ENCODE results near the gene ARHGEF7.
"Not testable (repeated sequence)": the region's sequence is repeated elsewhere in the genome, so short reads cannot be mapped to it uniquely, and the experiment has no call there.

ARHGEF7 gene

GRCh38 chr13:111115061-111115964 is at the start of gene ARHGEF7:
TSS of gene ARHGEF7 (plus strand) at chr13:111115310. CDS start at chr13:111115527, 217 bp downstream.
- DNase-seq (ENCODE audit: low spot score) = no peak

- no peak for DNase-seq (ENCODE audit: low spot score)
These were observed 49.4 kb upstream of the ARHGEF7 start for GRCh38 chr13:111065698-111066097.

GRCh38 chr13:111066544-111066943 is 48.6 kb upstream of the ARHGEF7 start:
- DNase-seq (ENCODE audit: low spot score) = no peak

GRCh38 chr13:111068009-111068350 is 47.1 kb upstream of the ARHGEF7 start:
- no peak for DNase-seq (ENCODE audit: low spot score)

- DNase-seq (ENCODE audit: low spot score) = not testable (repeated sequence)
These were observed 44.0 kb upstream of the ARHGEF7 start for GRCh38 chr13:111071120-111071519.

- not testable (repeated sequence) for DNase-seq (ENCODE audit: low spot score)
These were observed 43.6 kb upstream of the ARHGEF7 start for GRCh38 chr13:111071526-111071925.

GRCh38 chr13:111074826-111075225 is 40.3 kb upstream of the ARHGEF7 start:
- DNase-seq (ENCODE audit: low spot score) = no peak

GRCh38 chr13:111076155-111077013 is 38.7 kb upstream of the ARHGEF7 start:
- DNase-seq (ENCODE audit: low spot score) = no peak

- DNase-seq (ENCODE audit: low spot score) = no peak
These were observed 35.7 kb upstream of the ARHGEF7 start for GRCh38 chr13:111079375-111079774.

GRCh38 chr13:111080642-111081041 is 34.5 kb upstream of the ARHGEF7 start:
- no peak for DNase-seq (ENCODE audit: low spot score)

- DNase-seq (ENCODE audit: low spot score) = no peak
These were observed 32.9 kb upstream of the ARHGEF7 start for GRCh38 chr13:111082240-111082639.

- DNase-seq (ENCODE audit: low spot score) = not testable (repeated sequence)
These were observed 32.3 kb upstream of the ARHGEF7 start for GRCh38 chr13:111082769-111083168.

GRCh38 chr13:111083693-111084092 is 31.4 kb upstream of the ARHGEF7 start:
- DNase-seq (ENCODE audit: low spot score) = not testable (repeated sequence)

- DNase-seq (ENCODE audit: low spot score) = no peak
These were observed 24.9 kb upstream of the ARHGEF7 start for GRCh38 chr13:111090169-111090568.

- DNase-seq (ENCODE audit: low spot score) = no peak
These were observed 22.4 kb upstream of the ARHGEF7 start for GRCh38 chr13:111092685-111093084.

- DNase-seq (ENCODE audit: low spot score) = no peak
These were observed 22.0 kb upstream of the ARHGEF7 start for GRCh38 chr13:111093136-111093535.

- no peak for DNase-seq (ENCODE audit: low spot score)
These were observed 21.5 kb upstream of the ARHGEF7 start for GRCh38 chr13:111093634-111094033.

GRCh38 chr13:111095031-111095840 is 19.9 kb upstream of the ARHGEF7 start:
- DNase-seq (ENCODE audit: low spot score) = no peak

GRCh38 chr13:111095911-111096501 is 19.1 kb upstream of the ARHGEF7 start:
- no peak for DNase-seq (ENCODE audit: low spot score)

GRCh38 chr13:111099290-111099689 is 15.8 kb upstream of the ARHGEF7 start:
- DNase-seq (ENCODE audit: low spot score) = no peak

GRCh38 chr13:111110054-111110453 is 5.1 kb upstream of the ARHGEF7 start:
- no peak for DNase-seq (ENCODE audit: low spot score)
